BLaER1 (cell line): ENCODE data around the gene LHX4.

Source experiments
- H3K27ac ChIP-seq: shearing (Covaris generic); formaldehyde crosslinking; 2 replicates; pipeline ENCODE4 v1.8.1; 2022
- H3K27me3 ChIP-seq: shearing (Covaris generic); formaldehyde crosslinking; 2 replicates; pipeline ENCODE4 v1.8.1; 2022
- H3K36me3 ChIP-seq: shearing (Covaris generic); formaldehyde crosslinking; 2 replicates; pipeline ENCODE4 v1.8.1; 2022
- H3K4me1 ChIP-seq: shearing (Covaris generic); formaldehyde crosslinking; 2 replicates; pipeline ENCODE4 v1.8.1; 2022
- H3K4me2 ChIP-seq: shearing (Covaris generic); formaldehyde crosslinking; 2 replicates; pipeline ENCODE4 v1.8.1; 2022
- H3K4me3 ChIP-seq: shearing (Covaris generic); formaldehyde crosslinking; 2 replicates; pipeline ENCODE4 v1.8.1; 2022
- H3K9ac ChIP-seq: shearing (Covaris generic); formaldehyde crosslinking; 2 replicates; pipeline ENCODE4 v1.8.1; 2022
- H3K9me3 ChIP-seq: shearing (Covaris generic); formaldehyde crosslinking; 2 replicates; pipeline ENCODE4 v1.8.1; 2022
- H4K20me1 ChIP-seq: shearing (Covaris generic); formaldehyde crosslinking; 2 replicates; pipeline ENCODE4 v1.8.1; 2022
- Cebpa-rat ChIP-seq: shearing (Covaris generic); IDR thresholded peaks from 2 replicates; pipeline ENCODE4 v1.8.1; 2022

The LHX4 gene

DNA sequence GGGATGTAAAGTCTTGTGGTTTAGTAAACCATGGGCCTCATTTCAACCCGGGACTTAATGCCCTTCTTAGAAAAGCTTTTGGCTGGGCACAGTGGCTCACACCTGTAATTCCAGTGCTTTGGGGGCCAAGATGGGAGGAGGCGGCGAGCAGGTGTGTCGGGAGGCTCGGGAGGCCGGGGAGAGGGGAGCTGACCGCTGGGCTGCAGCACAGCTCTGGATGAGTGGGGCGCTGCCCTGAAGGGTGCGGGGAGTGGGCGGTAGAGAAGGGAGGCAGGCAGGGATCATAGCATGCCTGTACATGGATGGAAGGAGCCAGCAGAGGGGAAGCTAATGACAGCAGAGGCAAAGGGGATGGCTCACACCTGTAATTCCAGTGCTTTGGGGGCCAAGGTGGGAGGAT lies 31.0 kb downstream of the LHX4 start:
- no peak for TF ChIP-seq Cebpa-rat

DNA sequence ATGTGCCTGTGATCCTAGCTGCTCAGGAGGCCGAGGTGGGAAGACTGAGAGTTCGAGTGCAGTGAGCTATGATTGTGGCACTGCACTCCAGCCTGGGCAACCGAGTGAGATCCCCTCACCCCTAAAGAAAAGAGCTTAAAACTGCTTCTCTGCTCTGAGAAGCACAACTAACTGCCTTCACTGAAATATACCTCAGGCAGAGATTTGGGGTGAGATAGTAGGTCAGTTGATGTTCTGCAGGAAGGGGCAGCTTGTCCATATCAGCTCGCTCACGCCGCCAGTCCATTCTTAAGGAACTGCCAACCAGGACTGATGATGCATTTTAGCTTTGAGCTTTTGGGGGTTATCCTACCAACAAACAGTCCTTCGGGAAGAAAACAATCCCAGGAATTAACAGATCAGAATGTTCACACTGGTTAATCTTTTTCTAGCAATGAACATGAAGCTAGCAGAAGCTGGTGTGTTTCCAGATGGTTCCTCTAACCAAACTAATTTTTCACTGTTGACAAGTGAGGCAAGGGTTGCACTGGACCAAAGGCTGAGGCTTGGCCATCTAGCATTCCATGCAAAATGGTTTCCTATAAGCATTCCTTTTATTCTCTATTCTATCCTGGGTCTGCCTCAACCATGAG lies 31.6 kb downstream of the LHX4 start:
- Histone ChIP-seq H3K27me3 (no peaks in the 10 kb centered on the region), H3K4me1 (peaks cover 20% of the 10 kb centered on the region), H3K9ac (no peak overlapping the region), H4K20me1 (no peaks in the 10 kb centered on the region), H3K4me3 (no peak overlapping the region), H3K36me3 (no peaks in the 10 kb centered on the region), H3K9me3 (no peaks in the 10 kb centered on the region), H3K27ac (no peak overlapping the region), H3K4me2 (no peak overlapping the region)
- no peak for TF ChIP-seq Cebpa-rat

More for the DNA sequence above, 31.0 kb downstream of the LHX4 start:
- no peaks in the 10 kb centered on the region for H3K27me3 ChIP-seq
- no peak overlapping the region for H3K9ac ChIP-seq
- H3K9me3 ChIP-seq: no peaks in the 10 kb centered on the region
- no peak overlapping the region for H3K27ac ChIP-seq
- H3K36me3 ChIP-seq: no peaks in the 10 kb centered on the region
- H4K20me1 ChIP-seq: 0 out of 2 replicates have a peak, but pooled peaks cover 2% of the 10 kb centered on the region
- no peak overlapping the region for H3K4me3 ChIP-seq
- H3K4me2 ChIP-seq: no peak overlapping the region
- H3K4me1 ChIP-seq: peaks cover 14% of the 10 kb centered on the region

DNA sequence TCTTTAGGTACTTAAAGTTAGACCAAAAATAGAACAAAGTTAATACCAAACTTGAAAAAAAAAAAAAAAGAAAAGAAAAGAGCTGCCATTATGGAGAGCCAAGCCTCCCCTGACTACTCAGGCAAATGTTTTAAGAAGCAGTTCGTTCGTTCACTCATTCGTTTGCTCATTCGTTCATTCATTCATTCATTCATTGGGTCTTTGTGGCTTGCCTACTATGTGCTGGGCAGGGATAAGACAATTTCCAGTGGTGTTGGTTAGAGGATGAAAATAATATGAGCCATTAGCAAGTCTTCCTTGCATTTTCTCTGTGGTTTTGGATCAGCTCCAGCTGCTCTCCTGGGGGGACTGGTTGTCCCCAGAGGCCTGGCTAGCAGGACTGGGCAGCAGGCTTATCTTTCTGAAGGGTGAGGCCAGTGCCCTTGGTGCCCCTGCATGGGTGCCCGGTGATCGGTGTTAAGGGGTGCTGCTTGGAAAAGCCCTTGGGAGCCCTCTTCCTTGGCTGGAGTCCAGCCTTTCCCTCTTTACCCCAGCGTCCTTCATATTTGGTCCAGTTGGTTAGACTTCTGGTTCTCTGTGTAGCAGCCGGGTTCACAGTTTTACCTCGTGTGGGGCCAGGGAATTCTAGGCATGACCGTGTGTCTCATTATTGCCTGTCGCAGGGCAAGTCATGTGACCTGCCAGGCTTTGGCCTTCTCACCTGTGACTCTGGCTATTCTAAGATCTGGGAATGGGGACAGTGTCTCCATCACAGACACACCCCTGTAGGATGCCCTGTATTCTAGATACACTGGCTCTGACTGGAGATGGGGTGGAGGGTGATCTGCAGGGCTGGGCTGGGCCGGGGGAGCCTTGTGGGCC lies 32.8 kb downstream of the LHX4 start:
- Histone ChIP-seq H3K4me1 (peaks cover 32% of the 10 kb centered on the region), H3K27ac (no peak overlapping the region), H3K36me3 (no peaks in the 10 kb centered on the region), H3K4me3 (no peak overlapping the region), H3K4me2 (peak overlapping the region; percentile 28; the same call in 1 of the 2 replicates), H3K9me3 (no peaks in the 10 kb centered on the region), H3K27me3 (no peaks in the 10 kb centered on the region), H4K20me1 (no peaks in the 10 kb centered on the region), H3K9ac (no peak overlapping the region)
- no peak for TF ChIP-seq Cebpa-rat

- Histone ChIP-seq H3K9ac (no peak overlapping the region), H3K4me1 (peaks cover 32% of the 10 kb centered on the region), H3K27ac (no peak overlapping the region), H3K4me2 (no peak overlapping the region), H3K36me3 (no peaks in the 10 kb centered on the region), H3K27me3 (no peaks in the 10 kb centered on the region), H4K20me1 (no peaks in the 10 kb centered on the region), H3K4me3 (no peak overlapping the region), H3K9me3 (no peaks in the 10 kb centered on the region)
- no peak for TF ChIP-seq Cebpa-rat
Measured at GRCh38 chr1:180264595-180264994, 34.5 kb downstream of the LHX4 start.

GRCh38 chr1:180265201-180265600 lies 35.1 kb downstream of the LHX4 start:
- H3K4me1 ChIP-seq: peaks cover 32% of the 10 kb centered on the region
- no peak overlapping the region; the same call in 1 of the 2 replicates for H3K4me2 ChIP-seq
- H3K36me3 ChIP-seq: no peaks in the 10 kb centered on the region
- no peak overlapping the region for H3K9ac ChIP-seq
- TF ChIP-seq Cebpa-rat: no peak
- H3K27me3 ChIP-seq: no peaks in the 10 kb centered on the region
- no peaks in the 10 kb centered on the region for H3K9me3 ChIP-seq
- H3K4me3 ChIP-seq: no peak overlapping the region
- H4K20me1 ChIP-seq: no peaks in the 10 kb centered on the region
- no peak overlapping the region for H3K27ac ChIP-seq

- Histone ChIP-seq H3K27me3 (no peaks in the 10 kb centered on the region), H3K4me2 (peak overlapping the region; percentile 85), H3K36me3 (0 out of 2 replicates have a peak, but pooled peaks cover under 1% of the 10 kb centered on the region), H3K4me3 (no peak overlapping the region), H3K4me1 (peaks cover 32% of the 10 kb centered on the region), H3K27ac (peak overlapping the region; percentile 60), H4K20me1 (no peaks in the 10 kb centered on the region), H3K9me3 (no peaks in the 10 kb centered on the region), H3K9ac (no peak overlapping the region; the same call in 1 of the 2 replicates)
- no peak for TF ChIP-seq Cebpa-rat
Measured at GRCh38 chr1:180265871-180266270, 35.8 kb downstream of the LHX4 start.

DNA sequence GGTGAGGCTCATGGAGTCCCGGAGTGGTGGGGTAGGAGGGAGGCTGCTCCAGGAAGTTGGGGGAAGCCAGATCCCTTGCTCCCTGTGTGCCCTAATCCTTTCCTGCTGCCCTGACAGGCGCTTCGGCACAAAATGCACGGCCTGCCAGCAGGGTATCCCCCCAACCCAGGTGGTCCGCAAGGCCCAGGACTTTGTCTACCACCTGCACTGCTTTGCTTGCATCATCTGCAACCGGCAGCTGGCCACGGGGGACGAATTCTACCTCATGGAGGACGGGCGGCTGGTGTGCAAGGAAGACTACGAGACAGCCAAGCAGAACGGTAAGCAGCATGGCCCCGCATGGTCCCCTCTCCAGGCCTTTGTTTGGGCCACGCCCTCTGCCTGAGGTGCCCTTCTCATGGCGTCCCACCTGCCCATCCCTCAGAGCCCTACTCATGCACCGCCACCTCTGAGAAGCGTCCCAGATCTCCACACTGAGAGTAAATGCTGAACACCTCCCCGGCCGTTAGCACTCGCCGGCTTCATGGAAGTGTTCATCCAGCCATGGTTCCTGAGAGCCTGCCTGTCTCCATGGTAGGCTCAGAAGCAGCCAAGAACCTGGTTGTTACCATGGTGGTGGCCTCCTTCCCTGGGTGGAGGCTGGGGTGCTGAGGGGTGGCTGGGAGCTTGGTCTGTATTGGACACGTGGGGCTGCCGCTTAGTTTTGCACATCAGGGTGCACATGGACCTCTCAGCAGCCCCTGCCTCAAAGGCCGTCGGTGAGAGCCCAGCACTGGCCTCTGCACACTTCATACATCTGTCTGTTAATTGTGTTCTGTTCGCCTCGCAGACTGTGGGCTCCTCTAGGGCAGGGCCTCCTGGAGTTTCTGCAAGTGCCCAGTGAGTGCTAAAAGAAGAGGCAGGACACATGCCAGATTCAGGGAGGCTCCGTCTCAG lies 36.5 kb downstream of the LHX4 start:
- TF ChIP-seq Cebpa-rat: no peak
- Histone ChIP-seq H3K4me3 (0 out of 2 replicates have a peak overlapping the region, but pooled peaks have one; percentile 3), H3K4me1 (peaks cover 32% of the 10 kb centered on the region), H3K27ac (peak overlapping the region; percentile 60), H3K36me3 (peaks cover 5% of the 10 kb centered on the region; the same call in 1 of the 2 replicates), H3K9me3 (no peaks in the 10 kb centered on the region), H4K20me1 (no peaks in the 10 kb centered on the region), H3K9ac (no peak overlapping the region; the same call in 1 of the 2 replicates), H3K4me2 (peak overlapping the region; percentile 85), H3K27me3 (no peaks in the 10 kb centered on the region)

DNA sequence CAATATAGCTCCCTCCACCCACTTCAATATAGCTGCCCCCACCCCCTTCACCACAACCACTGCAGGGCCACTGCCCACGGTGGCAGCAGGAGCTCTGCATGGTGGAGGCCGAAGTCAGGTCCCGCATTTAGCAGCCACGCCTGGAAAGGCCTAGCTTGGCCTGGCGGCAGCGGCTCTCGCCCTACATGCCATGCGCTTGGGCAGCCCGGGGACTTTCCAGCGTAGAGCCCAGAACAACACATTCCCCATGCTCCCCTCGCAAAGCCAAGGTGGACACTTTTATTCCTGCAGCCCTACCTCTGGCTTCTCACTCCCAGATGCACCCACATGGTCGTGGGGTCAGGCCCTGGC lies 37.1 kb downstream of the LHX4 start:
- no peak for TF ChIP-seq Cebpa-rat

More for the DNA sequence above, 37.1 kb downstream of the LHX4 start:
- Histone ChIP-seq H3K4me1 (peaks cover 32% of the 10 kb centered on the region), H3K4me2 (peak overlapping the region; percentile 85), H4K20me1 (no peaks in the 10 kb centered on the region), H3K9ac (no peak overlapping the region), H3K36me3 (peaks cover 5% of the 10 kb centered on the region; the same call in 1 of the 2 replicates), H3K27me3 (no peaks in the 10 kb centered on the region), H3K9me3 (no peaks in the 10 kb centered on the region), H3K27ac (peak overlapping the region; percentile 60; the same call in 1 of the 2 replicates), H3K4me3 (no peak overlapping the region)
